LNCaP clone FGC (cell line): ENCODE data around the gene FCN1.

Source experiments
- DNase-seq: peaks from one replicate; pipeline ENCODE4 v3.0.0-alpha.2; 2011; ENCODE audit warnings: low read depth
- H3K4me3 ChIP-seq: 2 replicates; pipeline ENCODE4 v1.5.1; 2011; ENCODE audit warnings: mild to moderate bottlenecking, low read depth, low read length, control low read depth
- TF ChIP-seq, protein P1 (sequence below): IDR thresholded peaks from 2 replicates; pipeline ENCODE4 v1.5.1; 2012; ENCODE audit warnings: mild to moderate bottlenecking; ENCODE audit not compliant: control insufficient read depth, insufficient read depth; ENCODE audit errors: extremely low read depth

FCN1 gene

DNA sequence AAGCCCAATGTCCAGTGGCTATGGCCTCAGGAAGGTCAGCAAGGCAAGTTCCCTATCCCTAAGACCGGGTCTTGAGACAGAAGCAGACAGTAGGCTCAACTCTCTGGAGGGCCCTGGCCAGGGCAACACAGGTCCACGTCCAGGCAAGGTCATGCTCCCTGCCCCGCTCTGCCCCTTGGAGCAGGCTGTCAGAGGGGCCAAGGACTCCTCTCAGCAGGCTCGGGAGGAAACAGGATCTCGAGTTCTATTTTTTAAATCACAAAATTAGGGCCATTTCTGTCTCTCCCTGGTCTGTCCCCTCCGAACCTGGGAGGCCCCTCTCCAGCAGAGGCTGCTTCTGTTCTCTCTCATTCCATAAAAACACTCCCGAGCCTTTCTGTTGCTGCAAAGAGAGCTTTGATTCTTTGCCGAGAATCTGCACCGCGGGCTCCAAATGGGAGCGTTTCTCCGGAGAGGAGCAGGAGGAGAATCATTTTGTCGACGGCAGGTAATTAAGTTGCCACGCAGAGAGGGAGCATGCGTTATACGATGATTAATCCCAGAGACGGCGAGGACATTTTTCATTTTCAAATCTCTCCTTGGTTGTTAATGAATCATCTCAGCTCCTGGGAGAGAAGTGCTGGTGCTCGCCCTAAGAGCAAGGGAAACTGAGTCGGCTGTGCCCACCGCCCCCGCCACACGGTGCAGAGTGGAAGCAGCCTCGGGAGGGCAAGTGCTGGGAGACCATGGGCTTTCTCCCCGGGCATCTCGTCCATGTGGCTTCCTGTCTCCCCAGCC lies 24.5 kb upstream of the FCN1 start:
- no peak overlapping the region for H3K4me3 ChIP-seq
- DNase-seq, result no peak
- TF ChIP-seq, protein P1, sequence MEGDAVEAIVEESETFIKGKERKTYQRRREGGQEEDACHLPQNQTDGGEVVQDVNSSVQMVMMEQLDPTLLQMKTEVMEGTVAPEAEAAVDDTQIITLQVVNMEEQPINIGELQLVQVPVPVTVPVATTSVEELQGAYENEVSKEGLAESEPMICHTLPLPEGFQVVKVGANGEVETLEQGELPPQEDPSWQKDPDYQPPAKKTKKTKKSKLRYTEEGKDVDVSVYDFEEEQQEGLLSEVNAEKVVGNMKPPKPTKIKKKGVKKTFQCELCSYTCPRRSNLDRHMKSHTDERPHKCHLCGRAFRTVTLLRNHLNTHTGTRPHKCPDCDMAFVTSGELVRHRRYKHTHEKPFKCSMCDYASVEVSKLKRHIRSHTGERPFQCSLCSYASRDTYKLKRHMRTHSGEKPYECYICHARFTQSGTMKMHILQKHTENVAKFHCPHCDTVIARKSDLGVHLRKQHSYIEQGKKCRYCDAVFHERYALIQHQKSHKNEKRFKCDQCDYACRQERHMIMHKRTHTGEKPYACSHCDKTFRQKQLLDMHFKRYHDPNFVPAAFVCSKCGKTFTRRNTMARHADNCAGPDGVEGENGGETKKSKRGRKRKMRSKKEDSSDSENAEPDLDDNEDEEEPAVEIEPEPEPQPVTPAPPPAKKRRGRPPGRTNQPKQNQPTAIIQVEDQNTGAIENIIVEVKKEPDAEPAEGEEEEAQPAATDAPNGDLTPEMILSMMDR, result no peak

DNA sequence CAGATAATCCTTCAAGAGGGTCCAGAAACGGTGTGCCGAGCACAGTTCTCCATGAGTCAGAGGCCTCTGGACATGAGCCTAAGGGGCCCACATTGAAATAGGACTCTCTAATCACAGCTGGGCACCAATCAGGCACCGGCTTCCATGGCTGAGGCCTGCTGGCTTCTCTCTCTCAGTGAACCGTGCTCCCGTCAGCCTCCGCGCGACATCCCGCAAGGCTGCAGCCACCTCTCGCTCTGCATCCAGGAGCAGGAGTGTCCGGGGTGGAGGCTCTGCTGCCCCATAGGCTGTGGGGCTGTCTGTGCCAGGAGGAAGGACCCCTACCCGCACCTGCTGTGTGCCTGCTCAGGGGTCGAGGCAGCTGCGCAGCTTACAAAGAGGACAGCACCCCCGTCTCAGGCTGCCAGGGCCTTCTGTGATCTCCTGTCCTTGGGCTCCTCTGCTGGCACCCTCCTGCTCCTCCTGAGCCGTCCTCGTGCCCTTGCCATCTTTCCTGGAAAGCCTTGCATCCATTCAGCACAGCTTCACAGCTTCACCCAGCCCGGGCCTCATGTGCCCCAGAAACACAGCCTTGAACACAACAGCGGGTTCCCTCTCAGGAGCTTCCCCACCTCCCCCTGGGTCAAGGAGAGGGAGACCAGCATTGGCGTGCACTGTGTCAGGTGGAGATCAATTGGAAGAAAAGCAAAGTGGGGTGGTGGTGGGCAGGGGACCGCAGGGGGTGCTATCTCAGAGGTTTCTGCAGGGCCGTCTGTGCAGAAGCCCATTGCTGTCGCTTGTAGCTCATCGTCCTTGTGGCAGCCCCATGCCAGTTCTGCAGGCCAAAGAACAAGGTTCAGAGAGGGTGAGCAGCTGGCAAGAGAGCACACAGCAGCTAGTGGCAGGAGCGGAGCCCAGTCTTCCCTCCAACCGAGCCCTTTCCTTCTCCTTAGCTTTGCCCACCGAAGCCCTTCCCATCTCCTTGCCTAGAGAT lies 22.8 kb upstream of the FCN1 start:
- TF ChIP-seq, protein P1, result no peak
- no peak for DNase-seq
- H3K4me3 ChIP-seq, result no peak overlapping the region

DNA sequence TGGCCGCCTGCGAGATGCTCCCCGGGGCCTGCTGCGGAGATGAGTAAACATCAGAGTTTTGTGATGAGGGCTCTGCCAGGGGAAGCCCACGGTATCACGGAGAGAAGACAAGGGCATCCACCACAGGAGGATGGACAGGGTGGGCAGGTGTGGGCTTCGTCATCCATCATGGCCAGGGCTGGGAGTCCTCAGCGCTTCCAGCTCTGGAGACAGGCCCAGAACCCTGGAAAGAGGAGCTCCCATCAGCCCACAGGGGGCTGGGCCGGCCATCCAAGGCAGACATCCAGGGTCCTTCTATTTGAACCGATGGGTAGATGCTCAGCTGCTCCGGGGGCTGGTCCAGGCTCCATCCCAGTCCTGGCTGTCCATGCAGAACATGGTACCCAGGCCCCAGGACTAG lies 22.1 kb upstream of the FCN1 start:
- no peak for DNase-seq
- TF ChIP-seq, protein P1, result no peak
- H3K4me3 ChIP-seq, result no peak overlapping the region

DNA sequence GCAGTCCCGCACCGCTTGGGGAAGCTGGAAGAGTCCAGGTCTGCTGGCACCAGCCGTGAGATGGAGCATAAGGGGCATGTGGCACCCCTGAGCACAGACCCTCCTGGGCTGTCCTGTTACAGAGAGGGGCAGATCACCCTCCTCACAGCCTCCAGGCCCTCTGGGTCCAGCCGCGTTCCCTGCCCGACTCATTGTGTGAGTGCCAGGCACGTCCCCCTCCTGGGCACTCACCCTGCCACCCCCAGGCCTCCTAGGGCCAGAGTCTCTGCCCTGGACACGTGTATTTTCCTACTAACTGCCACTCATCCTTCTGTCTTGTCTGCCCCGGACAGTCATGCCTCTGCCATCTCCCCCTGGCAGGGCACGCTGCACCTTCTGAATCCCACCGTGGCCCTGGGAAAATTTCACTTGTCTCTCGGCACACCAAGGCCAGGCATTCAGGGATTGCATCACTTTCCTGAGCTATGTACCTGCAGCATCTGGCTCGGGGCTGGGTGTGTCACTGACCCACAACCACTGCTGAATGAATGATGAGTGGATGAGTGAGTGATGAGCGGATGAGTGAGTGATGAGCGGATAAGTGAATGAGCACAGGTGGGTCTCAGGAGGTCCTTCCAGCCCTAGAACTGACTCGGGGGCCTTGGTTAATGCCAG lies 21.5 kb upstream of the FCN1 start:
- DNase-seq, result no peak
- TF ChIP-seq, protein P1, result no peak
- H3K4me3 ChIP-seq, result no peak overlapping the region

DNA sequence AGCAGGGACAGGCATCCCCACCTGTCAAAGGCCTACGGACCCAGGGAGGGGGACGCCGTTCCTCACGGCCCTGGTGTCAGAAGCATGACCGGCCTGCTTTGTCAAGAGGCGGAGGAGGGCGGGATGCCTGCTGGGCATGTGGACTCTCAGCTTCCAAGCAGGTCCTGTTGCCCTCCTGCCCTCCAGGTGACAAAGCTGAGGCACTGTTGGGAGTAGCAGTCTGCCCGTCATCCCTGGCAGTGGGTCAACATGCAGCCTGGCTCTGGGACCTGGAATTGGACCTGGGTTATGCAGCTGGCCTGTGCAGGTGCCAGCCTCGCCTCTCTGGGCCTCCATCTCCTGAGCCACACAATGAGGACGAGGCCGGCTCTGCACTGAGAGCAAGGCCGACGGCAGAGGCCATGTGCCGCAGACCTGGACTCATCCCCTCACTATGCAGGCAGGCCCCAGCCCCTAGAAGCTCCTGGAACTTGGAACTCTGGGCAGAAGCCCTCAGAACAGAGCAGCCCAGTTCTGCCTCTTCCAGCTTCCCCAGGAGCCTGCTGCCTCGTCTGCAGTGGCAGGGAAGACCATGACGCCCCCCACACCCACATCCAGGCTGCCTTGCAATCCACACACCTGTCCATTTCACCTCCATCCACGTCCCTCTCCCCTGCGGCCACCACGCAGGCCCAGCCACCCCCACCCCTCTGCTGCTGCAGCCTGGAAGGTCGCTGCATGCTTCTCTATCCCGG lies 20.8 kb upstream of the FCN1 start:
- TF ChIP-seq, protein P1, result no peak
- H3K4me3 ChIP-seq, result no peak overlapping the region
- no peak for DNase-seq
